ENCODE measurements around the gene COPS3. TPM values are rescaled to one million over a fixed set of nuclear protein-coding genes. Genes with fewer than 3 reads are reported as not detected.

The COPS3 gene
- total and polyA plus RNA-seq, 4 donors, result 24.6 to 77.3 (median 30.2) TPM

- TF ChIP-seq REST (IDR thresholded peaks at IDR 0.05), result no peak
Measured at GRCh38 chr17:17253406-17253805, 27.6 kb downstream of the COPS3 start (continued).

GRCh38 chr17:17252149-17252661 is 28.8 kb downstream of the COPS3 start:
- H3K27me3 ChIP-seq (ENCODE audit: control insufficient read depth in 4 of 4, insufficient read depth in 4 of 4, low read length in 3 of 4), result no peaks in the 10 kb centered on the region
- no peak overlapping the region for H3K4me3 ChIP-seq (ENCODE audit: low read depth in 1 of 3, low read length in 3 of 3)
- no peak overlapping the region for H3K27ac ChIP-seq (ENCODE audit: low read depth in 1 of 2, low read length in 2 of 2)
- H3K4me1 ChIP-seq (ENCODE audit: control insufficient read depth in 4 of 4, insufficient read depth in 4 of 4, low read length in 3 of 4), result peaks cover 4 to 7% (median 6%) of the 10 kb centered on the region in 4 donors
- WGBS, result 44% methylated on average over 9 of the region's 9 CpGs
- no peak for TF ChIP-seq REST (IDR thresholded peaks at IDR 0.05)
- no peak for TF ChIP-seq FOXA1 (IDR thresholded peaks at IDR 0.05)
- TF ChIP-seq EGR1 (IDR thresholded peaks at IDR 0.05; ENCODE audit: low read depth in 2 of 2), result peak in 1 of 2 donors; percentile 80
- H3K9me3 ChIP-seq (ENCODE audit: control insufficient read depth in 4 of 4, low read length in 3 of 4), result no peaks in the 10 kb centered on the region
- H3K9ac ChIP-seq (ENCODE audit: low read depth in 1 of 2, low read length in 2 of 2), result no peak overlapping the region
- peaks cover 4 to 58% (median 36%) of the 10 kb centered on the region in 4 donors for H3K36me3 ChIP-seq (ENCODE audit: control insufficient read depth in 4 of 4, insufficient read depth in 3 of 4, low read depth in 1 of 4, low read length in 3 of 4)
- DNase-seq (ENCODE audit: low spot score), result no peak

GRCh38 chr17:17246879-17247278 is 34.2 kb downstream of the COPS3 start:
- Histone ChIP-seq H3K9me3 (ENCODE audit: control insufficient read depth in 4 of 4, low read length in 3 of 4) (no peaks in the 10 kb centered on the region), H3K4me1 (ENCODE audit: control insufficient read depth in 4 of 4, insufficient read depth in 4 of 4, low read length in 3 of 4) (peaks cover 0 to under 1% (median 0%) of the 10 kb centered on the region in 4 donors), H3K4me3 (ENCODE audit: low read depth in 1 of 3, low read length in 3 of 3) (no peak overlapping the region), H3K27ac (ENCODE audit: low read depth in 1 of 2, low read length in 2 of 2) (no peak overlapping the region), H3K9ac (ENCODE audit: low read depth in 1 of 2, low read length in 2 of 2) (no peak overlapping the region), H3K36me3 (ENCODE audit: control insufficient read depth in 4 of 4, insufficient read depth in 3 of 4, low read depth in 1 of 4, low read length in 3 of 4) (peaks cover 3 to 47% (median 24%) of the 10 kb centered on the region in 4 donors), H3K27me3 (ENCODE audit: control insufficient read depth in 4 of 4, insufficient read depth in 4 of 4, low read length in 3 of 4) (no peaks in the 10 kb centered on the region)
- 96% methylated on average over 3 of the region's 3 CpGs for WGBS
- DNase-seq (ENCODE audit: low spot score), result no peak
- no peak for TF ChIP-seq CTCF (IDR thresholded peaks at IDR 0.05; ENCODE audit: low read depth, low read length, missing input control)
- no peak for TF ChIP-seq YY1 (IDR thresholded peaks at IDR 0.05)
- no peak for TF ChIP-seq ZBTB33 (IDR thresholded peaks at IDR 0.05)
- no peak for TF ChIP-seq ATF3 (IDR thresholded peaks at IDR 0.05)
- TF ChIP-seq REST (IDR thresholded peaks at IDR 0.05), result no peak
- no peak for TF ChIP-seq FOXA2 (IDR thresholded peaks at IDR 0.05)
- TF ChIP-seq TAF1 (conservative IDR thresholded peaks at IDR 0.05), result no peak
- no peak for TF ChIP-seq SP1 (IDR thresholded peaks at IDR 0.05)
- no peak for TF ChIP-seq RAD21 (IDR thresholded peaks at IDR 0.05)
- no peak for TF ChIP-seq GABPA (IDR thresholded peaks at IDR 0.05 in 1 of 2, conservative IDR thresholded peaks at IDR 0.05 in 1 of 2)
- TF ChIP-seq HNF4G (IDR thresholded peaks at IDR 0.05), result no peak
- no peak for TF ChIP-seq EGR1 (IDR thresholded peaks at IDR 0.05; ENCODE audit: low read depth in 2 of 2)

Measured in liver (tissue), 9 donors.